Fibroblast of mammary gland (primary cell): Measurements from ENCODE around the gene ARVCF.

ENCODE experiments used
- DNase-seq: peaks from one replicate; pipeline ENCODE4 v3.0.0-alpha.2; 2010; ENCODE audit warnings: low read depth
- H3K4me3 ChIP-seq: 2 replicates; pipeline ENCODE4 v1.5.1; 2011; ENCODE audit warnings: low read depth, mild to moderate bottlenecking, low read length, moderate library complexity; ENCODE audit not compliant: control insufficient read depth
- TF ChIP-seq, protein P1 (sequence below): conservative IDR thresholded peaks from 2 replicates; pipeline ENCODE4 v1.5.1; 2011; ENCODE audit warnings: low read depth, low read length, inconsistent platforms; ENCODE audit not compliant: control insufficient read depth, insufficient read depth

ARVCF gene

DNA sequence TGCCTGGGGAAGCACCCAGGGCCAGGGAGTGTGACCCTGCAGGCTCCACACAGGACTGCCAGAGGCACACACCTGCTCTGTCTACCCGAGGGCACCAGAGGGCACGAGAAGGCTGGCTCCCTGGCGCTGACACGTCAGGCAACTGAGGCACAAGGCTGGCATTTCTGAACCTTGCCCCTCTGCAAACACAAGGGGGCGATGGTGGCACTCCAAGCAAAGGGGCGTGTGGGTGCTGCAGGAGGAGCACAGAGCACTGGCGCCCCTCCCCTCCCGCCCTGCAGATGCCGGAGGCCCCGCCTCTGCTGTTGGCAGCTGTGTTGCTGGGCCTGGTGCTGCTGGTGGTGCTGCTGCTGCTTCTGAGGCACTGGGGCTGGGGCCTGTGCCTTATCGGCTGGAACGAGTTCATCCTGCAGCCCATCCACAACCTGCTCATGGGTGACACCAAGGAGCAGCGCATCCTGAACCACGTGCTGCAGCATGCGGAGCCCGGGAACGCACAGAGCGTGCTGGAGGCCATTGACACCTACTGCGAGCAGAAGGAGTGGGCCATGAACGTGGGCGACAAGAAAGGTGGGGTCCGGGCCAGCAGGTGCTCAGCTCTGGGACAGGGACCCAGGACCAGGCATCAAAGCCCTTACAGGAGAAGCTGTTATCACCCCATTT lies 54.2 kb downstream of the ARVCF start:
- DNase-seq = peak; percentile 74
- no peak overlapping the region for H3K4me3 ChIP-seq
- TF ChIP-seq, protein P1, sequence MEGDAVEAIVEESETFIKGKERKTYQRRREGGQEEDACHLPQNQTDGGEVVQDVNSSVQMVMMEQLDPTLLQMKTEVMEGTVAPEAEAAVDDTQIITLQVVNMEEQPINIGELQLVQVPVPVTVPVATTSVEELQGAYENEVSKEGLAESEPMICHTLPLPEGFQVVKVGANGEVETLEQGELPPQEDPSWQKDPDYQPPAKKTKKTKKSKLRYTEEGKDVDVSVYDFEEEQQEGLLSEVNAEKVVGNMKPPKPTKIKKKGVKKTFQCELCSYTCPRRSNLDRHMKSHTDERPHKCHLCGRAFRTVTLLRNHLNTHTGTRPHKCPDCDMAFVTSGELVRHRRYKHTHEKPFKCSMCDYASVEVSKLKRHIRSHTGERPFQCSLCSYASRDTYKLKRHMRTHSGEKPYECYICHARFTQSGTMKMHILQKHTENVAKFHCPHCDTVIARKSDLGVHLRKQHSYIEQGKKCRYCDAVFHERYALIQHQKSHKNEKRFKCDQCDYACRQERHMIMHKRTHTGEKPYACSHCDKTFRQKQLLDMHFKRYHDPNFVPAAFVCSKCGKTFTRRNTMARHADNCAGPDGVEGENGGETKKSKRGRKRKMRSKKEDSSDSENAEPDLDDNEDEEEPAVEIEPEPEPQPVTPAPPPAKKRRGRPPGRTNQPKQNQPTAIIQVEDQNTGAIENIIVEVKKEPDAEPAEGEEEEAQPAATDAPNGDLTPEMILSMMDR = peak; percentile 55

DNA sequence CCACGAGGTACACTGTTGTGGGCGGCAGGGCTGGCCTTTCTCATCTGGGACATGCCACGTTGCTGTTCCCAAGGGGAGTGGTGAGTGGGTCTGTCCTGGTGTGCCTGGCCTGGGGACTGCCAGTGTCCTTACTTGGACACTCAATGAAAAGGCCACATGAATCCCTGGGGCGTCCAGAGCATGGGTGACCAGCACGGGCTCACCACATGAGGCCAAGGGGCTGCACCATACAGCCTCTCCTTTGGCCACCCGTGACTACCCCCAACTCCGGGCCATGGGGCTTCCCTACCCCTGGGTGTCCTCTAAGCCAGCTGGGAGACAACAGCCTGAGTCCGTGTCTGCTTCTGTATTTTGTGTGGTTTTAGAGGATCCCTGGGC lies 54.8 kb downstream of the ARVCF start:
- DNase-seq = no peak
- TF ChIP-seq, protein P1 = no peak
- no peak overlapping the region for H3K4me3 ChIP-seq

DNA sequence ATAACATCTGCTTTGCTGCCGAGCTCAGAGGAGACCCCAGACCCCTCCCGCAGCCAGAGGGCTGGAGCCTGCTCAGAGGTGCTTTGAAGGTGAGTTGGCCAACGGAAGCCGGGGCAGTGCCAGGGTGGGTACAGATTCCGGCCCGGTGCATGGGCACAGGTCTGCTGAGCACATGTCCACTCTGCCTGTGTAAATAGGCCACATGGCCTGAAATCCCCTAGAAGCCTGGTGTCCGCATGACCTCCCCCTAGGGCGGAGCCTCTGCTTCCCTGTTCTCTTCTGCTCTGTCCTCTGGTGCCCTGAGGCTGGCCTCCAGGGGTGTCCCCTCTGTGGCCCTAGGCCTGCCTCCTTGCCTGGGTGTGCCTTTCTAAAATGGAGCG lies 55.4 kb downstream of the ARVCF start:
- no peak overlapping the region for H3K4me3 ChIP-seq
- TF ChIP-seq, protein P1 = no peak
- no peak for DNase-seq

DNA sequence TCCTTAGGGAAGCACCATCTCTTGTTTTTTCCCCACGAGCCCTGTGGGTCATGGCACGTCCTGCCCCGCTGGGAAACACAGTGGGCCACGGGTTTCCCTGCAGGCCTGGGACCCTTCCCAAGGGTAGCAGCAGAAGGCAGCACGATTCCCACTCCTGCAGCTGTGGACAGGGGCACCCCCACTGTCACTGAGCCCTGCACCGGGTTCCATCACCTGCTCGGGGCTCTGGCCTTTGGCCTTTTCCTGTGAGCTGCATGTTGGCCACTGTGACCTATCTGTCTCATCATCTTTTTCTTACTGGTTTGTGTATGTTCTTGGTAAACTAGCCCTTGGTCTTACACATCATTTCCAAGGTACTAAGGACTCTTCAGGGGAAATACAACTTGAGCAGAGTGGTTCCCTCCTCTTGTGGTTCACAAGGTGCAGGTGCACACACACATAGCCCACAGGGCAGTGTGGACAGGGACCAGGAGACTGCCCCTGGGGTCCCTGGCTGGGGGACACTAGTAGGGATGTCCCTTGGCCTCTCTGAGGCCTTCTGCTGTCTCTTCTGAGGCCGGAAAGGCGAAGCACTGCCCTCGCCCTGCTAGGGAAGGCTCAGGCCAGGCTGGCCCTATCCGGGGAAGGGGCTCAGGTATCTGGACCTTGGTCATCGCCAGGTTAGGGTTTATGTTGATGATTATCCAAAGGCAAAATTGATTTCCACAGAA lies 56.0 kb downstream of the ARVCF start:
- no peak overlapping the region for H3K4me3 ChIP-seq
- TF ChIP-seq, protein P1 = no peak
- no peak for DNase-seq

DNA sequence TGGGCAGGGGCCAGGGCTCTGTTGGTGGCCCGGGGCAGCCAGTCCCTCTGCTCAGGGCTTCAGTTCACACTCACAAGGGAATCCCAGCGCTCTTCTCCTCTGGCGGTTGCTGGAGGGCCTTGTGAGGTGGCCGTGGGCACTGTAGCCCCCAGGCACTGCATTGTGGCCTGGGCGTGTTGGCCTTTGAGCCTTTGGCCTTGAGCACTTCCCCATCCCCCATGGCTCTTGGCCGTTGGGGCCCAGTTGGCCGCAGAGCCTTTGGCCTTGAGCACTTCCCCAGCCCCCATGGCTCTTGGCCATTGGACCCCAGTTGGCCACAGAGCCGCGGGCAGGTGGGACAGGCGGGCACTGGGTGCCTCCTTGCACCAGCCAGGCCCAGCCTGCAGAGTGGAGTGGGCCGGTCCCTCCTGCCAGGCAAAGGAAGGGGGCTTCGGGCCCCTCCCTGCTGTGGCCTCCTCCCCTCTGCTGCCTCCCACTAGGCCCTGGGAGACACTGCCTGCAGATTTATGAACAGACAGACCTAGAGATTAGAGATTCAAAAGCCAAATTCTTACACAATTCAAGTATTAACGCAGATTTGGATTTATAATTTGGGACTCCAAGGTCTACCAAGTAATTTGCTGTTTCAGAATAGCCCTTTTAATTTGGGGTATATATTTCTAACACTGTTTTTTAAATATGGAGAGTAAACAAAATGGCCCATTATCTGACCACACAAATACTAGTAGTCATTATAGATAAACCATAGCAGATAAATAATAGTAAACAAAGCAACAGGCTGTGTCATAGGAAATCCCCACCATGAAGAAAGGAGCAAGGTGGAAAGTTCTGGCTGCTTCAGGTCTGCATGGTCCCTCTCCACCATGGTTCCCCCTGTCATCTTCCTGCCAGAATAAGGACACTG lies 56.8 kb downstream of the ARVCF start:
- TF ChIP-seq, protein P1 = no peak
- H3K4me3 ChIP-seq = no peak overlapping the region
- no peak for DNase-seq

DNA sequence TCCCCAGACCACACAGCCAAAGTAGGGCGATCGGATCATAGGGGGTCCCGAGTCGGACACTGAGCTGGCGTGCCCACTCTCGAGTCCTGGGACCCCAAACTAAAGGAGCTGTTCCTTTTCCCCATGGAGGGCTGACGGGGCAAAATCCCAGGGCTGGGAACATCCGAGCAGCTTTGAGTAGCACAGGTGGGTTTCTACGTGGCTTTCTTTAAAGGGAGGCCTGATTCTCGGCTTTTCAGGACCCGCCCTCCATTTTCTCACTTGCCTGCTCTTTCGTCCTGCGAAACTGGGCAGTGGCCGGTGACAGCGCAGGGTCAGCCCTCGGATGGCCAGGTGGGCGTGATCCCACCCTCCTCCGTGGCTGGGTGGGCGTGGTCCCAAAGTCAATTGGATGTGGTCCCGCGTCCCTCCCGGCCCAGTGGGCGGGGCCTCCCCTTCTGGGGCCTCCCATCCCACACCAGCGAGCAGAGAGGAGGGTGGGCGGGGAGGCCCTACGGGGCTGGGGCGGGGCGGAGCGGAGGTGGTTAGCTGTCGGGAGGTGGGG lies 57.5 kb downstream of the ARVCF start:
- peak; percentile 66 for DNase-seq
- TF ChIP-seq, protein P1 = no peak
- peak overlapping the region; percentile 37 for H3K4me3 ChIP-seq
